Ascending aorta (tissue), 2 donors: ENCODE data around the gene CDK17. TPM values are rescaled to one million over a fixed set of nuclear protein-coding genes. Genes with fewer than 3 reads are reported as not detected.

Experiments
- DNase-seq, 2 donors: peaks; one replicate each; pipeline ENCODE4 v3.0.0-alpha.2; 2019; ENCODE audit warnings: low spot score in 2 of 2
- H3K27ac ChIP-seq, 2 donors: fragments of 200-600 bp; sonication (generic); one replicate each; pipeline ENCODE4 v1.5.1; 2016 to 2017; ENCODE audit warnings: mild to moderate bottlenecking in 1 of 2
- H3K27me3 ChIP-seq: fragments of 200-600 bp; sonication (generic); one replicate; pipeline ENCODE4 v1.5.1; 2017
- H3K36me3 ChIP-seq, 2 donors: fragments of 200-600 bp; sonication (generic); one replicate each; pipeline ENCODE4 v1.5.1; 2016
- H3K4me1 ChIP-seq, 2 donors: fragments of 200-600 bp; sonication (generic); one replicate each; pipeline ENCODE4 v1.5.1; 2016 to 2017; ENCODE audit warnings: mild to moderate bottlenecking in 1 of 2
- H3K4me3 ChIP-seq, 2 donors: fragments of 200-600 bp; sonication (generic); one replicate each; pipeline ENCODE4 v1.5.1; 2016 to 2017; ENCODE audit warnings: mild to moderate bottlenecking in 1 of 2
- H3K9me3 ChIP-seq, 2 donors: fragments of 200-600 bp; sonication (generic); one replicate each; pipeline ENCODE4 v1.5.1; 2016
- CTCF ChIP-seq, 3 experiments: fragments of 200-600 bp in 2 of 3; fragments of 450-650 bp in 1 of 3; sonication (generic) in 2 of 3; IDR thresholded peaks; one replicate each; pipeline ENCODE4 v1.5.1; 2016 to 2019; ENCODE audit warnings: antibody characterized with exemption in 3 of 3, mild to moderate bottlenecking in 1 of 3, moderate library complexity in 1 of 3
- intact Hi-C: fragments of 100-400 bp; cut with DNase I; formaldehyde crosslinking; loops from one replicate; pipeline ENCODE4 v1.15.1; 2023
- total RNA-seq: library from RNA; depleted of rRNA; stranded (reverse); fragments of >200 nt; gene quantifications from one replicate; pipeline ENCODE4 v1.1.0, GENCODE V29; 2016

CDK17 gene
- total RNA-seq, 1 donor from 2014 or later: 49.7 TPM

- H3K4me1 ChIP-seq: peaks cover 0 to 21% of the 10 kb centered on the region in 2 donors
- H3K27ac ChIP-seq: no peak overlapping the region
Measured at GRCh38 chr12:96368687-96369086, 31.6 kb downstream of the CDK17 start.

GRCh38 chr12:96368233-96368632 is 32.0 kb downstream of the CDK17 start:
- Histone ChIP-seq H3K36me3 (no peaks in the 10 kb centered on the region), H3K27ac (no peak overlapping the region), H3K9me3 (no peaks in the 10 kb centered on the region), H3K27me3 (no peaks in the 10 kb centered on the region), H3K4me3 (no peak overlapping the region), H3K4me1 (peaks cover 0 to 21% of the 10 kb centered on the region in 2 donors)
- no peak for DNase-seq
- intact Hi-C loops: no loop called here
- no peak for TF ChIP-seq CTCF (IDR thresholded peaks at IDR 0.05)

More at GRCh38 chr12:96368687-96369086, 31.6 kb downstream of the CDK17 start:
- no peak for TF ChIP-seq CTCF (IDR thresholded peaks at IDR 0.05)
- DNase-seq: no peak
- H3K4me3 ChIP-seq: no peak overlapping the region
- H3K36me3 ChIP-seq: no peaks in the 10 kb centered on the region
- no peaks in the 10 kb centered on the region for H3K27me3 ChIP-seq
- H3K9me3 ChIP-seq: no peaks in the 10 kb centered on the region
- intact Hi-C loops: no loop called here

- no peak for TF ChIP-seq CTCF (IDR thresholded peaks at IDR 0.05)
- no peak for DNase-seq
- Histone ChIP-seq H3K27ac (no peak overlapping the region), H3K4me1 (peaks cover 0 to 13% of the 10 kb centered on the region in 2 donors), H3K4me3 (no peak overlapping the region), H3K27me3 (no peaks in the 10 kb centered on the region), H3K36me3 (no peaks in the 10 kb centered on the region), H3K9me3 (no peaks in the 10 kb centered on the region)
- intact Hi-C loops: no loop called here
Measured at GRCh38 chr12:96366381-96366654, 33.9 kb downstream of the CDK17 start.

GRCh38 chr12:96365604-96366380 is 34.4 kb downstream of the CDK17 start:
- Histone ChIP-seq H3K36me3 (no peaks in the 10 kb centered on the region), H3K27me3 (no peaks in the 10 kb centered on the region), H3K27ac (no peak overlapping the region), H3K4me1 (peaks cover 0 to 12% of the 10 kb centered on the region in 2 donors), H3K4me3 (no peak overlapping the region), H3K9me3 (no peaks in the 10 kb centered on the region)
- no peak for TF ChIP-seq CTCF (IDR thresholded peaks at IDR 0.05)
- no peak for DNase-seq
- intact Hi-C loops: no loop called here

- Histone ChIP-seq H3K9me3 (no peaks in the 10 kb centered on the region), H3K36me3 (no peaks in the 10 kb centered on the region), H3K27me3 (no peaks in the 10 kb centered on the region), H3K4me3 (no peak overlapping the region), H3K4me1 (peaks cover 0 to 12% of the 10 kb centered on the region in 2 donors), H3K27ac (no peak overlapping the region)
- DNase-seq: no peak
- intact Hi-C loops: no loop called here
- no peak for TF ChIP-seq CTCF (IDR thresholded peaks at IDR 0.05)
Measured at GRCh38 chr12:96364092-96364700, 36.0 kb downstream of the CDK17 start.
